Tibial artery (tissue), 4 donors: ENCODE results near the gene NUDT5.
"Not testable (repeated sequence)": the region's sequence is repeated elsewhere in the genome, so short reads cannot be mapped to it uniquely, and the experiment has no call there.

Experiments
- DNase-seq, 2 donors: peaks; one replicate each; pipeline ENCODE4 v3.0.0-alpha.2; 2019
- H3K27ac ChIP-seq, 2 donors: fragments of 200-600 bp; sonication (generic) in 1 of 2; 1 replicate in 1 of 2; 2 replicates in 1 of 2; pipeline ENCODE4 v1.5.1; 2018 to 2019; ENCODE audit warnings: mild to moderate bottlenecking in 1 of 2
- H3K27me3 ChIP-seq, 2 donors: fragments of 200-600 bp; sonication (generic) in 1 of 2; one replicate each; pipeline versions ENCODE4 v1.5.1 to v1.6.0; 2016 to 2019
- H3K36me3 ChIP-seq, 3 donors: fragments of 200-600 bp; sonication (generic) in 2 of 3; one replicate each; pipeline ENCODE4 v1.5.1; 2016 to 2019; ENCODE audit warnings: mild to moderate bottlenecking in 2 of 3
- H3K4me1 ChIP-seq, 4 donors: fragments of 200-600 bp; sonication (generic) in 2 of 4; 1 replicate in 3 of 4; 2 replicates in 1 of 4; pipeline ENCODE4 v1.5.1; 2016 to 2019
- H3K4me3 ChIP-seq, 2 donors: fragments of 200-600 bp; sonication (generic) in 1 of 2; 1 replicate in 1 of 2; 2 replicates in 1 of 2; pipeline ENCODE4 v1.5.1; 2018 to 2019; ENCODE audit warnings: mild to moderate bottlenecking in 2 of 2
- H3K9me3 ChIP-seq, 3 donors: fragments of 200-600 bp; sonication (generic) in 1 of 3; one replicate each; pipeline ENCODE4 v1.5.1; 2016 to 2019
- CTCF ChIP-seq, 2 experiments: fragments of 200-600 bp in 1 of 2; fragments of 450-650 bp in 1 of 2; IDR thresholded peaks; one replicate each; pipeline ENCODE4 v1.5.1; 2017 to 2019; ENCODE audit warnings: antibody characterized with exemption in 2 of 2, mild to moderate bottlenecking in 1 of 2, moderate library complexity in 1 of 2
- intact Hi-C: fragments of 100-400 bp; cut with DNase I; formaldehyde crosslinking; loops from one replicate; pipeline ENCODE4 v1.15.0; 2023; ENCODE audit warnings: low total_unique reads

NUDT5 gene

GRCh38 chr10:12237265-12238220 lies 41.9 kb upstream of the NUDT5 start:
- H3K36me3 ChIP-seq: peaks cover 0 to 34% (median 20%) of the 10 kb centered on the region in 3 donors
- no peak overlapping the region for H3K4me3 ChIP-seq
- H3K9me3 ChIP-seq: no peaks in the 10 kb centered on the region
- no peaks in the 10 kb centered on the region for H3K27me3 ChIP-seq
- DNase-seq: no peak
- TF ChIP-seq CTCF (IDR thresholded peaks at IDR 0.05): no peak
- intact Hi-C loops: no loop called here
- H3K4me1 ChIP-seq: peaks cover 0 to 50% (median 14%) of the 10 kb centered on the region in 4 donors
- H3K27ac ChIP-seq: peak overlapping the region in 1 of 2 donors; percentile 70

GRCh38 chr10:12235796-12236195 lies 40.1 kb upstream of the NUDT5 start:
- no peak for DNase-seq
- Histone ChIP-seq H3K27me3 (no peaks in the 10 kb centered on the region), H3K27ac (peak overlapping the region; percentile 43 to 70), H3K9me3 (no peaks in the 10 kb centered on the region), H3K36me3 (peaks cover 0 to 51% (median 34%) of the 10 kb centered on the region in 3 donors), H3K4me1 (peaks cover 0 to 33% (median 10%) of the 10 kb centered on the region in 4 donors), H3K4me3 (peak overlapping the region in 1 of 2 donors; percentile 6)
- TF ChIP-seq CTCF (IDR thresholded peaks at IDR 0.05): no peak
- intact Hi-C loops: no loop called here

- Histone ChIP-seq H3K4me1 (peaks cover 0 to 32% (median 8%) of the 10 kb centered on the region in 4 donors), H3K27me3 (no peaks in the 10 kb centered on the region), H3K9me3 (no peaks in the 10 kb centered on the region), H3K36me3 (peaks cover 0 to 55% (median 34%) of the 10 kb centered on the region in 3 donors), H3K27ac (peak overlapping the region; percentile 43 to 70), H3K4me3 (peak overlapping the region in 1 of 2 donors; percentile 6)
- DNase-seq: no peak
- intact Hi-C loops: no loop called here
- TF ChIP-seq CTCF (IDR thresholded peaks at IDR 0.05): no peak
Observed at GRCh38 chr10:12235116-12235694, 39.5 kb upstream of the NUDT5 start.

- DNase-seq, H3K4me3 ChIP-seq, H3K27me3 ChIP-seq, intact Hi-C loops, H3K9me3 ChIP-seq: not testable (repeated sequence)
- peak overlapping the region; percentile 43 to 70 for H3K27ac ChIP-seq
- H3K36me3 ChIP-seq: peaks cover 0 to 57% (median 34%) of the 10 kb centered on the region in 3 donors
- peaks cover 0 to 32% (median 8%) of the 10 kb centered on the region in 4 donors for H3K4me1 ChIP-seq
Observed at GRCh38 chr10:12234687-12235086, 39.0 kb upstream of the NUDT5 start.

- DNase-seq: no peak
- no peak overlapping the region for H3K4me3 ChIP-seq
- peaks cover 0 to 52% (median 26%) of the 10 kb centered on the region in 3 donors for H3K36me3 ChIP-seq
- H3K9me3 ChIP-seq: no peaks in the 10 kb centered on the region
- intact Hi-C loops: no loop called here
- no peak for TF ChIP-seq CTCF (IDR thresholded peaks at IDR 0.05)
- H3K27ac ChIP-seq: no peak overlapping the region
- H3K4me1 ChIP-seq: peaks cover 0 to 16% (median 11%) of the 10 kb centered on the region in 4 donors
- no peaks in the 10 kb centered on the region for H3K27me3 ChIP-seq
Observed at GRCh38 chr10:12228851-12229250, 33.2 kb upstream of the NUDT5 start.

- H3K27me3 ChIP-seq, H3K4me3 ChIP-seq, intact Hi-C loops, H3K9me3 ChIP-seq, H3K27ac ChIP-seq, DNase-seq: not testable (repeated sequence)
- peaks cover 0 to 36% (median 12%) of the 10 kb centered on the region in 3 donors for H3K36me3 ChIP-seq
- peaks cover 0 to 40% (median 21%) of the 10 kb centered on the region in 4 donors for H3K4me1 ChIP-seq
Observed at GRCh38 chr10:12226438-12226837, 30.7 kb upstream of the NUDT5 start.
